Measurements from ENCODE around the gene CGRRF1.

Gene CGRRF1

DNA sequence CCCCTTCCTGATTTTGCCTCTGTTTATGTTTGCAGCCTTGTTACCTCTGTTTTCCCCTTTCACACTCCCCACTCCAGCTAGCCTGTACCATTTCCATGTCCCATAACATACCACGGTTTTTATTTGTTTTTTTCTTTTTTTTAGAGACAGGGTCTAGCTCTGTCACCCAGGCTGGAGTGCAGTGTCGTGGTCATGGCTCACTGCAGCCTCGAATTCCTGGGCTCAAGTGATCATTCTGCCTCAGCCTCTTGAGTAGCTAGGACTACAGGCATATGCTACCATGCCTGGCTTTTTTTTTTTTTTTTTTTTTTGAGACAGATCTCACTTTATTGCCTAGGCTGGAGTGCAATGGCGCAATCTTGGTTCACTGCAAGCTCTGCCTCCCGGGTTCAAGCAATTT lies 38.8 kb downstream of the CGRRF1 start:
- H4K20me1 ChIP-seq (ENCODE audit: insufficient read depth, low read length) = no peaks in the 10 kb centered on the region
- no peak overlapping the region for H3K9ac ChIP-seq (ENCODE audit: low read length)
- H3F3A ChIP-seq (ENCODE audit: insufficient read depth, low read length) = no peaks in the 10 kb centered on the region
- TF ChIP-seq, protein P1, sequence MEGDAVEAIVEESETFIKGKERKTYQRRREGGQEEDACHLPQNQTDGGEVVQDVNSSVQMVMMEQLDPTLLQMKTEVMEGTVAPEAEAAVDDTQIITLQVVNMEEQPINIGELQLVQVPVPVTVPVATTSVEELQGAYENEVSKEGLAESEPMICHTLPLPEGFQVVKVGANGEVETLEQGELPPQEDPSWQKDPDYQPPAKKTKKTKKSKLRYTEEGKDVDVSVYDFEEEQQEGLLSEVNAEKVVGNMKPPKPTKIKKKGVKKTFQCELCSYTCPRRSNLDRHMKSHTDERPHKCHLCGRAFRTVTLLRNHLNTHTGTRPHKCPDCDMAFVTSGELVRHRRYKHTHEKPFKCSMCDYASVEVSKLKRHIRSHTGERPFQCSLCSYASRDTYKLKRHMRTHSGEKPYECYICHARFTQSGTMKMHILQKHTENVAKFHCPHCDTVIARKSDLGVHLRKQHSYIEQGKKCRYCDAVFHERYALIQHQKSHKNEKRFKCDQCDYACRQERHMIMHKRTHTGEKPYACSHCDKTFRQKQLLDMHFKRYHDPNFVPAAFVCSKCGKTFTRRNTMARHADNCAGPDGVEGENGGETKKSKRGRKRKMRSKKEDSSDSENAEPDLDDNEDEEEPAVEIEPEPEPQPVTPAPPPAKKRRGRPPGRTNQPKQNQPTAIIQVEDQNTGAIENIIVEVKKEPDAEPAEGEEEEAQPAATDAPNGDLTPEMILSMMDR (IDR thresholded peaks at IDR 0.05; ENCODE audit: low read length) = no peak
- TF ChIP-seq EZH2 (IDR thresholded peaks at IDR 0.05; ENCODE audit: borderline replicate concordance, low read length) = no peak
- H3K4me3 ChIP-seq (ENCODE audit: low read depth, low read length, poor library complexity, severe bottlenecking) = no peak overlapping the region
- no peaks in the 10 kb centered on the region for H3K27me3 ChIP-seq (ENCODE audit: insufficient read depth, low read length)
- no peak overlapping the region for H2AFZ ChIP-seq (ENCODE audit: low read length)
- H3K27ac ChIP-seq (ENCODE audit: low read depth, low read length, poor library complexity, severe bottlenecking) = no peak overlapping the region
- H3K4me1 ChIP-seq (ENCODE audit: insufficient read depth, low read length, severe bottlenecking) = no peaks in the 10 kb centered on the region
- H3K36me3 ChIP-seq (ENCODE audit: insufficient read depth, low read length) = no peaks in the 10 kb centered on the region
- H3K4me2 ChIP-seq (ENCODE audit: low read length) = no peak overlapping the region
- no peaks in the 10 kb centered on the region for H3K9me2 ChIP-seq (ENCODE audit: low read depth, low read length)
- H3K79me2 ChIP-seq (ENCODE audit: insufficient read depth, low read length) = no peaks in the 10 kb centered on the region
- no peaks in the 10 kb centered on the region for H3K9me3 ChIP-seq (ENCODE audit: low read length)

DNA sequence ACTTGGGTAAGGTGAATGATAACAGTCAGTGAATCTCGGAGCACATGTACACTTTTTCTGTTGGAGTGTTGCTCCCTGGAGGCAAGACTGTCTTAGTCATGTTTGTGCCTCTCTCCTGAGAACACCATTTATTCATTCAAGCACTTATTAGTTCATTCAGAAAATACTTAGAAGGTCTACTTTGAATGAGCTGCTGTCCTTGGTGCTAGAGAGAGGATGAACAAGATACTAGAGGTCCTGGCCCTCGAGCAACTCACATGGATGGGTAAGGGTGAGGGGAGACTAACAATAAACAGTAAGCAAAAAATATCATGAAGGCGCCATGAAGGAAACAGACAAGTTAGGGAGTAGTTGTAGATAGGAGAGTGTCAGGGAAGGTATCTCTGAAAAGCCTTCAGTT lies 40.2 kb downstream of the CGRRF1 start:
- TF ChIP-seq, protein P1 (IDR thresholded peaks at IDR 0.05; ENCODE audit: low read length) = no peak
- no peak for TF ChIP-seq EZH2 (IDR thresholded peaks at IDR 0.05; ENCODE audit: borderline replicate concordance, low read length)
- Histone ChIP-seq H3F3A (ENCODE audit: insufficient read depth, low read length) (no peaks in the 10 kb centered on the region), H4K20me1 (ENCODE audit: insufficient read depth, low read length) (no peaks in the 10 kb centered on the region), H2AFZ (ENCODE audit: low read length) (no peak overlapping the region), H3K4me2 (ENCODE audit: low read length) (no peak overlapping the region), H3K4me1 (ENCODE audit: insufficient read depth, low read length, severe bottlenecking) (no peaks in the 10 kb centered on the region), H3K27me3 (ENCODE audit: insufficient read depth, low read length) (no peaks in the 10 kb centered on the region), H3K4me3 (ENCODE audit: low read depth, low read length, poor library complexity, severe bottlenecking) (no peak overlapping the region), H3K9me2 (ENCODE audit: low read depth, low read length) (no peaks in the 10 kb centered on the region), H3K79me2 (ENCODE audit: insufficient read depth, low read length) (no peaks in the 10 kb centered on the region), H3K9ac (ENCODE audit: low read length) (no peak overlapping the region), H3K36me3 (ENCODE audit: insufficient read depth, low read length) (no peaks in the 10 kb centered on the region), H3K27ac (ENCODE audit: low read depth, low read length, poor library complexity, severe bottlenecking) (no peak overlapping the region), H3K9me3 (ENCODE audit: low read length) (no peaks in the 10 kb centered on the region)

DNA sequence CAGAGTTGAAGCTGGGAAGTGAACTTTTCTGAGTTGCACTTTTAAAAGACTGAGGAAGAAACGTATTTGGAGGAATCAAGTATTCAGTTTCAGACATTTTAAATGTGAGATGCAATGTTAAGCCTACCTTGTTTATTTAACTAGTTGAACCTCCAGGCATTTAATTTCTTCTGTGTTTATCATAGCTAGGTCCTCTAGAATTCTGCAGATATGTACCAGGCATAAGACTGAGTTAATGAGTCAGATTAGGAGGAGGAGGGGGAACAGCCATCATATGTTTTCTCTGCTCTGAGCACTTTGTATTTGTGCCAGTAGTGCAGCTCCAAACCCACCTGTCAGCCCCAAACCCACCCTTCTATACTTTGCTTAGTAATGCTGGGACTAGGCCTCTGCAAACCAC lies 40.8 kb downstream of the CGRRF1 start:
- H3K9me2 ChIP-seq (ENCODE audit: low read depth, low read length) = no peaks in the 10 kb centered on the region
- no peak overlapping the region for H3K4me2 ChIP-seq (ENCODE audit: low read length)
- H2AFZ ChIP-seq (ENCODE audit: low read length) = no peak overlapping the region
- no peaks in the 10 kb centered on the region for H3K36me3 ChIP-seq (ENCODE audit: insufficient read depth, low read length)
- no peaks in the 10 kb centered on the region for H3K27me3 ChIP-seq (ENCODE audit: insufficient read depth, low read length)
- H3K4me3 ChIP-seq (ENCODE audit: low read depth, low read length, poor library complexity, severe bottlenecking) = no peak overlapping the region
- H4K20me1 ChIP-seq (ENCODE audit: insufficient read depth, low read length) = no peaks in the 10 kb centered on the region
- no peak overlapping the region for H3K27ac ChIP-seq (ENCODE audit: low read depth, low read length, poor library complexity, severe bottlenecking)
- H3K79me2 ChIP-seq (ENCODE audit: insufficient read depth, low read length) = no peaks in the 10 kb centered on the region
- TF ChIP-seq, protein P1 (IDR thresholded peaks at IDR 0.05; ENCODE audit: low read length) = no peak
- no peak for TF ChIP-seq EZH2 (IDR thresholded peaks at IDR 0.05; ENCODE audit: borderline replicate concordance, low read length)
- H3K4me1 ChIP-seq (ENCODE audit: insufficient read depth, low read length, severe bottlenecking) = no peaks in the 10 kb centered on the region
- no peaks in the 10 kb centered on the region for H3K9me3 ChIP-seq (ENCODE audit: low read length)
- H3K9ac ChIP-seq (ENCODE audit: low read length) = no peak overlapping the region
- no peaks in the 10 kb centered on the region for H3F3A ChIP-seq (ENCODE audit: insufficient read depth, low read length)

Measured in OCI-LY1 (cell line).